Prostate gland (tissue), 2 donors: ENCODE results near the gene GPR107. TPM values are rescaled to one million over a fixed set of nuclear protein-coding genes. Genes with fewer than 3 reads are reported as not detected.

Source experiments
- DNase-seq: peaks from one replicate; pipeline ENCODE4 v3.0.0-alpha.2; 2019; ENCODE audit warnings: low spot score
- H3K27ac ChIP-seq, 2 donors: fragments of 200-600 bp; sonication (generic); 2 replicates each; pipeline ENCODE4 v1.5.1; 2017 to 2019
- H3K27me3 ChIP-seq: fragments of 200-600 bp; sonication (generic); replicated peaks from 2 replicates; pipeline ENCODE4 v1.5.1; 2019; ENCODE audit not compliant: insufficient read depth
- H3K36me3 ChIP-seq, 2 donors: fragments of 200-600 bp; sonication (generic); 1 replicate in 1 of 2; 2 replicates in 1 of 2; pipeline versions ENCODE4 v1.5.1 to v1.8.1; 2017 to 2019
- H3K4me1 ChIP-seq: fragments of 200-600 bp; sonication (generic); replicated peaks from 2 replicates; pipeline ENCODE4 v1.5.1; 2019
- H3K4me3 ChIP-seq, 2 donors: fragments of 200-600 bp; sonication (generic); 2 replicates each; pipeline ENCODE4 v1.5.1; 2017 to 2019
- H3K9me3 ChIP-seq: fragments of 200-600 bp; sonication (generic); 2 replicates; pipeline ENCODE4 v1.5.1; 2017
- CTCF ChIP-seq, 4 experiments: fragments of 200-600 bp in 2 of 4; fragments of 450-650 bp in 2 of 4; sonication (generic) in 2 of 4; IDR thresholded peaks; 1 replicate in 3 of 4; 2 replicates in 1 of 4; pipeline ENCODE4 v1.5.1; 2016 to 2019; ENCODE audit warnings: antibody characterized with exemption in 4 of 4, mild to moderate bottlenecking in 2 of 4, moderate library complexity in 2 of 4
- POLR2A ChIP-seq: fragments of 450-650 bp; IDR thresholded peaks from one replicate; pipeline ENCODE4 v1.6.1; 2016; ENCODE audit warnings: antibody characterized with exemption, mild to moderate bottlenecking
- POLR2AphosphoS5 ChIP-seq: sonication (generic); formaldehyde crosslinking; IDR thresholded peaks from one replicate; pipeline ENCODE4 v1.6.1; 2017; ENCODE audit warnings: antibody characterized with exemption
- WGBS: methylation state at CpG from one replicate; pipeline ENCODE4 v1.1.5; 2018; 5-methylcytosine and 5-hydroxymethylcytosine counted together
- intact Hi-C: fragments of 100-400 bp; cut with DNase I; formaldehyde crosslinking; loops from one replicate; pipeline ENCODE4 v1.14.2; 2022
- total RNA-seq, 2 donors: library from RNA; depleted of rRNA; stranded (reverse); fragments of >200 nt; gene quantifications; one replicate each; pipeline ENCODE4 v1.1.0, GENCODE V29; 2016

GPR107 gene
- total RNA-seq, 2 donors from 2014 or later = 36.3 to 51.5 TPM

- intact Hi-C loops = no loop called here
- Histone ChIP-seq H3K4me3 (no peak overlapping the region), H3K27ac (peak overlapping the region in 1 of 2 donors; percentile 75), H3K27me3 (no peaks in the 10 kb centered on the region), H3K4me1 (no peaks in the 10 kb centered on the region), H3K9me3 (no peaks in the 10 kb centered on the region), H3K36me3 (no peaks in the 10 kb centered on the region)
- WGBS = 84% methylated on average over 12 of the region's 12 CpGs
- TF ChIP-seq POLR2AphosphoS5 = no peak
- DNase-seq = no peak
These were observed 126.8 kb downstream of the GPR107 start for GRCh38 chr9:130180516-130180915.

GRCh38 chr9:130181678-130182380 lies 128.1 kb downstream of the GPR107 start:
- intact Hi-C loops = no loop called here
- H3K9me3 ChIP-seq = no peaks in the 10 kb centered on the region
- TF ChIP-seq POLR2AphosphoS5 = peak; percentile 29
- no peak for TF ChIP-seq CTCF (IDR thresholded peaks at IDR 0.05)
- DNase-seq = peak; percentile 57
- peaks cover 6% of the 10 kb centered on the region for H3K4me1 ChIP-seq
- 69% methylated on average over 33 of the region's 33 CpGs for WGBS
- no peaks in the 10 kb centered on the region for H3K36me3 ChIP-seq
- peak overlapping the region; percentile 75 to 83 for H3K27ac ChIP-seq
- H3K27me3 ChIP-seq = no peaks in the 10 kb centered on the region
- no peak overlapping the region for H3K4me3 ChIP-seq

GRCh38 chr9:130182381-130182909 lies 128.7 kb downstream of the GPR107 start:
- TF ChIP-seq POLR2AphosphoS5 (no peak), POLR2A (no peak), CTCF (IDR thresholded peaks at IDR 0.05) (no peak)
- Histone ChIP-seq H3K27ac (peak overlapping the region; percentile 75 to 83), H3K4me3 (no peak overlapping the region), H3K36me3 (no peaks in the 10 kb centered on the region), H3K27me3 (no peaks in the 10 kb centered on the region), H3K4me1 (peaks cover 6% of the 10 kb centered on the region), H3K9me3 (no peaks in the 10 kb centered on the region)
- 83% methylated on average over 17 of the region's 17 CpGs for WGBS
- intact Hi-C loops = no loop called here
- no peak for DNase-seq

- Histone ChIP-seq H3K4me3 (no peak overlapping the region), H3K4me1 (peaks cover 6% of the 10 kb centered on the region), H3K27me3 (no peaks in the 10 kb centered on the region), H3K9me3 (no peaks in the 10 kb centered on the region), H3K36me3 (no peaks in the 10 kb centered on the region), H3K27ac (peak overlapping the region; percentile 75 to 83)
- 24% methylated on average over 7 of the region's 7 CpGs for WGBS
- intact Hi-C loops = no loop called here
- TF ChIP-seq CTCF (IDR thresholded peaks at IDR 0.05) (no peak), POLR2A (no peak), POLR2AphosphoS5 (no peak)
- no peak for DNase-seq
These were observed 129.5 kb downstream of the GPR107 start for GRCh38 chr9:130183133-130183762.

GRCh38 chr9:130185017-130185416 lies 131.3 kb downstream of the GPR107 start:
- DNase-seq = no peak
- H3K9me3 ChIP-seq = no peaks in the 10 kb centered on the region
- no peak overlapping the region for H3K4me3 ChIP-seq
- no peaks in the 10 kb centered on the region for H3K27me3 ChIP-seq
- WGBS = 75% methylated on average over 15 of the region's 15 CpGs
- peaks cover 6% of the 10 kb centered on the region for H3K4me1 ChIP-seq
- TF ChIP-seq POLR2A (no peak), POLR2AphosphoS5 (peak; percentile 53)
- H3K27ac ChIP-seq = peak overlapping the region; percentile 75 to 83
- intact Hi-C loops = no loop called here
- H3K36me3 ChIP-seq = no peaks in the 10 kb centered on the region
